Tibial nerve (tissue), 4 donors: ENCODE data around the gene TLE3. TPM values are rescaled to one million over a fixed set of nuclear protein-coding genes. Genes with fewer than 3 reads are reported as not detected.

Source experiments
- DNase-seq, 2 donors: peaks; one replicate each; pipeline ENCODE4 v3.0.0-alpha.2; 2019; ENCODE audit warnings: low spot score in 2 of 2
- H3K27ac ChIP-seq, 4 donors: fragments of 200-600 bp; sonication (generic) in 3 of 4; one replicate each; pipeline ENCODE4 v1.5.1; 2017 to 2019; ENCODE audit warnings: mild to moderate bottlenecking in 1 of 4
- H3K27me3 ChIP-seq, 2 donors: fragments of 200-600 bp; sonication (generic) in 1 of 2; one replicate each; pipeline versions ENCODE4 v1.5.1 to v1.6.0; 2017 to 2019
- H3K36me3 ChIP-seq, 3 donors: fragments of 200-600 bp; sonication (generic); one replicate each; pipeline ENCODE4 v1.5.1; 2018 to 2019
- H3K4me1 ChIP-seq, 4 donors: fragments of 200-600 bp; sonication (generic) in 3 of 4; one replicate each; pipeline ENCODE4 v1.5.1; 2017 to 2019
- H3K4me3 ChIP-seq, 4 donors: fragments of 200-600 bp; sonication (generic) in 3 of 4; one replicate each; pipeline ENCODE4 v1.5.1; 2017 to 2019; ENCODE audit warnings: mild to moderate bottlenecking in 1 of 4, moderate library complexity in 1 of 4
- H3K9me3 ChIP-seq, 4 donors: fragments of 200-600 bp; sonication (generic) in 3 of 4; one replicate each; pipeline ENCODE4 v1.5.1; 2017 to 2019
- EP300 ChIP-seq, 2 donors: sonication (generic); formaldehyde crosslinking; IDR thresholded peaks; one replicate each; pipeline ENCODE4 v1.6.1; 2017; ENCODE audit warnings: antibody characterized with exemption in 2 of 2, mild to moderate bottlenecking in 1 of 2
- POLR2A ChIP-seq, 2 donors: fragments of 450-650 bp; IDR thresholded peaks; one replicate each; pipeline ENCODE4 v1.6.1; 2017; ENCODE audit warnings: antibody characterized with exemption in 2 of 2, mild to moderate bottlenecking in 2 of 2, moderate library complexity in 2 of 2
- WGBS, 2 donors: methylation state at CpG; one replicate each; pipeline ENCODE4 v1.1.5; 2018; 5-methylcytosine and 5-hydroxymethylcytosine counted together
- total RNA-seq, 4 donors: library from RNA; depleted of rRNA; stranded (reverse); fragments of >200 nt; gene quantifications; one replicate each; pipeline ENCODE4 v1.1.0, GENCODE V29; 2016
- TF ChIP-seq, protein P1 (sequence below), 5 experiments: fragments of 200-600 bp in 3 of 5; fragments of 450-650 bp in 2 of 5; sonication (generic) in 3 of 5; IDR thresholded peaks; one replicate each; pipeline ENCODE4 v1.5.1; 2016 to 2019; ENCODE audit warnings: antibody characterized with exemption in 5 of 5, mild to moderate bottlenecking in 3 of 5, moderate library complexity in 2 of 5

The TLE3 gene
- total RNA-seq, 4 donors from 2014 or later, result 62.4 to 91.6 (median 76.9) TPM

GRCh38 chr15:70023064-70023768 is 74.5 kb downstream of the TLE3 start:
- Histone ChIP-seq H3K27me3 (no peaks in the 10 kb centered on the region), H3K4me3 (no peak overlapping the region), H3K27ac (peak overlapping the region in 3 of 4 donors; percentile 66 to 90 (median 80)), H3K4me1 (peaks cover 0 to 34% (median 15%) of the 10 kb centered on the region in 4 donors), H3K36me3 (no peaks in the 10 kb centered on the region), H3K9me3 (no peaks in the 10 kb centered on the region)
- peak in 1 of 2 donors; percentile 50 for DNase-seq
- 71 to 78% methylated on average over 7 of the region's 7 CpGs for WGBS, 2 donors
- TF ChIP-seq EP300 (IDR thresholded peaks at IDR 0.05), result no peak
- no peak for TF ChIP-seq POLR2A (IDR thresholded peaks at IDR 0.05)
- TF ChIP-seq, protein P1, sequence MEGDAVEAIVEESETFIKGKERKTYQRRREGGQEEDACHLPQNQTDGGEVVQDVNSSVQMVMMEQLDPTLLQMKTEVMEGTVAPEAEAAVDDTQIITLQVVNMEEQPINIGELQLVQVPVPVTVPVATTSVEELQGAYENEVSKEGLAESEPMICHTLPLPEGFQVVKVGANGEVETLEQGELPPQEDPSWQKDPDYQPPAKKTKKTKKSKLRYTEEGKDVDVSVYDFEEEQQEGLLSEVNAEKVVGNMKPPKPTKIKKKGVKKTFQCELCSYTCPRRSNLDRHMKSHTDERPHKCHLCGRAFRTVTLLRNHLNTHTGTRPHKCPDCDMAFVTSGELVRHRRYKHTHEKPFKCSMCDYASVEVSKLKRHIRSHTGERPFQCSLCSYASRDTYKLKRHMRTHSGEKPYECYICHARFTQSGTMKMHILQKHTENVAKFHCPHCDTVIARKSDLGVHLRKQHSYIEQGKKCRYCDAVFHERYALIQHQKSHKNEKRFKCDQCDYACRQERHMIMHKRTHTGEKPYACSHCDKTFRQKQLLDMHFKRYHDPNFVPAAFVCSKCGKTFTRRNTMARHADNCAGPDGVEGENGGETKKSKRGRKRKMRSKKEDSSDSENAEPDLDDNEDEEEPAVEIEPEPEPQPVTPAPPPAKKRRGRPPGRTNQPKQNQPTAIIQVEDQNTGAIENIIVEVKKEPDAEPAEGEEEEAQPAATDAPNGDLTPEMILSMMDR (IDR thresholded peaks at IDR 0.05), result no peak

GRCh38 chr15:70020229-70020628 is 77.5 kb downstream of the TLE3 start:
- Histone ChIP-seq H3K27ac (no peak overlapping the region), H3K36me3 (no peaks in the 10 kb centered on the region), H3K4me1 (peaks cover 0 to 27% (median 16%) of the 10 kb centered on the region in 4 donors), H3K27me3 (no peaks in the 10 kb centered on the region), H3K9me3 (peaks cover 0 to 9% (median 0%) of the 10 kb centered on the region in 4 donors), H3K4me3 (no peak overlapping the region)
- DNase-seq, result no peak
- TF ChIP-seq EP300 (IDR thresholded peaks at IDR 0.05), result no peak
- TF ChIP-seq POLR2A (IDR thresholded peaks at IDR 0.05), result no peak
- TF ChIP-seq, protein P1 (IDR thresholded peaks at IDR 0.05), result no peak
- WGBS, 2 donors, result 92% methylated on average over 5 of the region's 5 CpGs

DNA sequence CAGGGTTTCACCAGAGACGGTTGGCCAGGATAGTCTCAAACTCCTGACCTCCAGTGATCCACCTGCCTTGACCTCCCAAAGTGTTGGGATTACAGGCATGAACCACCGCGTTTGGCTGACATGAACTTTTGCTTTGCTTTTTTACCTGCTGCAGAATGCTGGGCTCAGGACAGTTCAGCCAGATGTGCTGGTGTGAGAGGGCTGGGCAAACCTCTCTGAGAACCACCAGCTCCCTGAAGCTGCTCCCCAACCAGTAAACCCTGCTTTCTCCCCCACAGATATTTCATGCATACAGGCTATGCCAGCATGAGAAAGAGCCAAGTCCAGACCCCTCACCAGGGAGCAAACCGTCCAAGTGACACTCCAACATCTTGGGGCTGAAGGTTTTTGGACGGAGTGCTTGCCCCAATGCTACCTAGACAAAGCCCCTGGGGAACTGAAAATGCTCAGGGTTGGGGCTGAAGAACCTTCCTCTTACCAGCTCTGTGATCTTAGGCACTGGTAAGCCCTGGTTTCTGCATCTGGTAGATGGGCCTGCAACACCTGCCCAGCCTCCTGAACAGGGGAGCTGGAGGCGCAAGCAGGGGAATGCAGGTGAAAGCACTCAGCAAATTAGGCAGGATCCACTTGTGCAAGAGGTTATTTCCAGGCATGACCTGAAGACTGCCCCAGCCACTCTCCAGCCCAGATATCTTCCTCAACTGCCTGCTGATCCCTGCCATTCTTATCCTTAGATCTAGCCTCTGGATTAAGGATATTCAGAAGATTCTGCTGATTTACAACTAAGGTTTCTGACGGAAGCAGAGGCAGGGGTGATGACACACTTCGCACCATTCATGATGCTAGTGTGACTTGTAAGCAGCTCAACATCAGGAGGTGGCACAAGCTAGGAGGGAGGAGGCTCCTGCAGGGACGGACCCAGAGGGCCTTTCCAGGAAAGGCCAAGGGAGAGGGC is 78.8 kb downstream of the TLE3 start:
- Histone ChIP-seq H3K27me3 (no peaks in the 10 kb centered on the region), H3K36me3 (no peaks in the 10 kb centered on the region), H3K27ac (no peak overlapping the region), H3K4me1 (peaks cover 0 to 18% (median 10%) of the 10 kb centered on the region in 4 donors), H3K9me3 (peaks cover 0 to 9% (median 0%) of the 10 kb centered on the region in 4 donors), H3K4me3 (no peak overlapping the region)
- TF ChIP-seq EP300 (IDR thresholded peaks at IDR 0.05) (no peak), POLR2A (IDR thresholded peaks at IDR 0.05) (no peak)
- TF ChIP-seq, protein P1 (IDR thresholded peaks at IDR 0.05), result no peak
- DNase-seq, result no peak
- 85 to 89% methylated on average over 9 of the region's 9 CpGs for WGBS, 2 donors

DNA sequence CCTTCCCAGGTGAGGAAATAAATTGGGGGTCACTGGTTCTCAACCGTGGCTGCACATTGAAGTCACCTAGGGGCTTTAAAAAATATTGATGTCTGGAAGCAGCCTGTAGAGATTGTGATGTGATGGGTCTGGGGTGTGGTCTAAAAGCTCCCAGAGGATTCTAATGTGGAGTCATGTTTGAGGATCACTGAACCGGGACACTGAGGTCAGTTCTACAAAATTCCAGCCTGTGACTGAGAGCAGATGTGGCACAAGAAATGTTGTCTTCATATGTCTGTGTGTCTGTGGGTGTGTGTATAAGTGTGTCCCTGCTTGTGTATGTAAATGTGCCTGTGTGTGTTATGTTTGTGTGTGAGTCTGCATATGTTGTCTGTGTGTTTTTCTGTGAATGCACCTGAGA is 79.9 kb downstream of the TLE3 start:
- Histone ChIP-seq H3K27me3 (no peaks in the 10 kb centered on the region), H3K4me3 (no peak overlapping the region), H3K9me3 (peaks cover 0 to 9% (median 0%) of the 10 kb centered on the region in 4 donors), H3K4me1 (peaks cover 0 to 6% (median 2%) of the 10 kb centered on the region in 4 donors), H3K27ac (no peak overlapping the region), H3K36me3 (no peaks in the 10 kb centered on the region)
- 85 to 88% methylated on average over 2 of the region's 2 CpGs for WGBS, 2 donors
- no peak for TF ChIP-seq POLR2A (IDR thresholded peaks at IDR 0.05)
- no peak for TF ChIP-seq EP300 (IDR thresholded peaks at IDR 0.05)
- TF ChIP-seq, protein P1 (IDR thresholded peaks at IDR 0.05), result no peak
- DNase-seq, result no peak
